ENCODE data around the gene MIDN. TPM values are rescaled to one million over a fixed set of nuclear protein-coding genes. Genes with fewer than 3 reads are reported as not detected.
A peak's percentile ranks its signal among the peaks of the same experiment; 100 is the strongest.

Gene MIDN
- total RNA-seq, 4 donors from 2014 or later = 34.9 to 117 (median 86.3) TPM

DNA sequence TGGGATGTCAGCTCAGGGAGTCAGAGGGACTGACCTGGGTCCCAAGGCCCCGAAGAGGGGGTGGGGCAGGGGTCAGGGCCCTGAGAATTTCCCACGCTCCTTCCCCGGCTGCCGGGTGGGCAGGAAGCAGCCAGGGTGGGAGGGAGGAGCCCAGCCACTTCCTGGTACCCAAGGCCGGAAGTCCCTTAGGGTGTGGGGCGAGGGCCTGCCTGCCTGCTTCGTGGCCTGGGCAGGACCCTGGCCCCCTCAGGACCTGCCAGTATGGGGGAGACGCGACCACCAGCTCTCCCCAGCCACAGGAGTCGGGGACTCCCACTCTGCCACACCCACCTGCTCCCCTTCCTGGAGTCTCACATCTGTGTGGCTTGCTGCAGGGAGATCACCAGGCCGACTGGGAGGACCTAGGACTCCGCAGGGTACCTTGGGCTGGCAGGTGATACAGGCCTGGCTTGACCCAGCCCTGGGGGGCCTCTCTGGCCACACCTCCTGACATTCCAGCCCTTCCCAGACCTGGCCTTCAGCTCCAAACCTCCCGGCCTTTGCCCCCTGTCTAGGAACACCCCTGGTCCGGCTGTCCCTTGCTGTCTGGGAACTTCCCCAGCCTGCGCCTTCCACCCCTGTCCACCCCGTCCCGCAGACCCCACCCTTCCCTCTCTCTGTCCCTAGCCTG is 11.0 kb downstream of the MIDN start:
- DNase-seq = no peak
- in situ Hi-C loops (cut with MboI; ENCODE audit: low sequenced_read_pairs in 4 of 4) = no loop called here
- Histone ChIP-seq H3K9me3 (no peaks in the 10 kb centered on the region), H3K27me3 (no peaks in the 10 kb centered on the region), H3K27ac (peak overlapping the region; percentile 94 to 99 (median 96)), H3K36me3 (peaks cover 0 to 36% of the 10 kb centered on the region in 2 donors), H3K4me3 (peak overlapping the region; percentile 22 to 65 (median 30)), H3K4me1 (peaks cover 52 to 54% of the 10 kb centered on the region in 2 donors)
- intact Hi-C loops (cut with DNase I; ENCODE audit: low total_unique reads) = no loop called here
- TF ChIP-seq, protein P1, sequence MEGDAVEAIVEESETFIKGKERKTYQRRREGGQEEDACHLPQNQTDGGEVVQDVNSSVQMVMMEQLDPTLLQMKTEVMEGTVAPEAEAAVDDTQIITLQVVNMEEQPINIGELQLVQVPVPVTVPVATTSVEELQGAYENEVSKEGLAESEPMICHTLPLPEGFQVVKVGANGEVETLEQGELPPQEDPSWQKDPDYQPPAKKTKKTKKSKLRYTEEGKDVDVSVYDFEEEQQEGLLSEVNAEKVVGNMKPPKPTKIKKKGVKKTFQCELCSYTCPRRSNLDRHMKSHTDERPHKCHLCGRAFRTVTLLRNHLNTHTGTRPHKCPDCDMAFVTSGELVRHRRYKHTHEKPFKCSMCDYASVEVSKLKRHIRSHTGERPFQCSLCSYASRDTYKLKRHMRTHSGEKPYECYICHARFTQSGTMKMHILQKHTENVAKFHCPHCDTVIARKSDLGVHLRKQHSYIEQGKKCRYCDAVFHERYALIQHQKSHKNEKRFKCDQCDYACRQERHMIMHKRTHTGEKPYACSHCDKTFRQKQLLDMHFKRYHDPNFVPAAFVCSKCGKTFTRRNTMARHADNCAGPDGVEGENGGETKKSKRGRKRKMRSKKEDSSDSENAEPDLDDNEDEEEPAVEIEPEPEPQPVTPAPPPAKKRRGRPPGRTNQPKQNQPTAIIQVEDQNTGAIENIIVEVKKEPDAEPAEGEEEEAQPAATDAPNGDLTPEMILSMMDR (IDR thresholded peaks at IDR 0.05 in 4 of 5, conservative IDR thresholded peaks at IDR 0.05 in 1 of 5) = no peak
- peak in 1 of 2 donors; percentile 25 for TF ChIP-seq POLR2A (IDR thresholded peaks at IDR 0.05)
- peak in 1 of 2 donors; percentile 5 for ATAC-seq

DNA sequence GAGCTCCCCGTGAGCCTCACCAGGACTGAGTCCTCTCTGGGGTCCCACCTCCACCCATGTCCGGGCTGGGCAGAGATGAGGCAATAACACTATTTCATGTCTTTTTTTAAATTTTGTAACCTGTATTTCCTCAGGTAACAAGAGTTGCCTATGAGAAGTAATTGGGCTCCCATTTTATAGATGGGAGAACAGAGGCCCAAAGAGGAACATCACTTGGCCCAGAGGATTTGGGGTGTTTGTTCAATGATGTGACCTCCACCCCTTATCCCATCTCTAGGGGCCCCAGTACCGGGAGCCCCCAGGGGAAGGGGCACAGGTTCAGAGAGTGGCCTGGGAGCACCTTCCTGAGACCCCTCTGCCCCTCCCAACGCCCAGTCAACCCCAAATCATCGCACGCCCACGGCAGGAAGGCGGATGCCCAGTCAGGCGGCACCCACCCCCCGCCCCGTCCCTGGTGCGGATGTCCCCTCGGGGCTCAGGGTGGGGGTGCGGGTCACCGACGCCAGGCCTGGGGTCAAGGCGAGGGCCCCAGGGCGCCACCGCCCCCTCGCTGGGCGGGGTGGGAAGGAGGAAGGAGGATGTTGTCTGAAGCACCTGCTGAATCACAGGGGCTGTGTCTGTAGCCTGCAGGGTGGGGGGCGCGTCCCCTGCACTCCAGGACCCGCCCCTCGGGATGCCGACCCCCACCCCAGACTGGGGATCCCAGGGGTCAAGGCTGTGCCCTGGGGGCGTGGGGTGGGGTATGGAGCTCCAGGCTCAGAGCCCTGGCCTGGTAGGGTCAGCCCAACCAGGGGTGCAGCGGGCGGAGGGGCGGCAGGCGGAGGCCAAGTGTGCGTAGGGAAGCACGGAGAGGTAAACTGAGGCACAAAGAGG is 11.7 kb downstream of the MIDN start:
- no peaks in the 10 kb centered on the region for H3K9me3 ChIP-seq
- no peaks in the 10 kb centered on the region for H3K27me3 ChIP-seq
- H3K4me1 ChIP-seq = peaks cover 45 to 47% of the 10 kb centered on the region in 2 donors
- peak in 1 of 2 donors; percentile 1 for ATAC-seq
- no peak for TF ChIP-seq POLR2A (IDR thresholded peaks at IDR 0.05)
- TF ChIP-seq, protein P1 (IDR thresholded peaks at IDR 0.05 in 4 of 5, conservative IDR thresholded peaks at IDR 0.05 in 1 of 5) = no peak
- in situ Hi-C loops (cut with MboI; ENCODE audit: low sequenced_read_pairs in 4 of 4) = no loop called here
- H3K27ac ChIP-seq = peak overlapping the region; percentile 94 to 99 (median 96)
- DNase-seq = no peak
- peak overlapping the region; percentile 15 to 83 (median 60) for H3K4me3 ChIP-seq
- H3K36me3 ChIP-seq = peaks cover 0 to 28% of the 10 kb centered on the region in 2 donors
- intact Hi-C loops (cut with DNase I; ENCODE audit: low total_unique reads) = no loop called here

DNA sequence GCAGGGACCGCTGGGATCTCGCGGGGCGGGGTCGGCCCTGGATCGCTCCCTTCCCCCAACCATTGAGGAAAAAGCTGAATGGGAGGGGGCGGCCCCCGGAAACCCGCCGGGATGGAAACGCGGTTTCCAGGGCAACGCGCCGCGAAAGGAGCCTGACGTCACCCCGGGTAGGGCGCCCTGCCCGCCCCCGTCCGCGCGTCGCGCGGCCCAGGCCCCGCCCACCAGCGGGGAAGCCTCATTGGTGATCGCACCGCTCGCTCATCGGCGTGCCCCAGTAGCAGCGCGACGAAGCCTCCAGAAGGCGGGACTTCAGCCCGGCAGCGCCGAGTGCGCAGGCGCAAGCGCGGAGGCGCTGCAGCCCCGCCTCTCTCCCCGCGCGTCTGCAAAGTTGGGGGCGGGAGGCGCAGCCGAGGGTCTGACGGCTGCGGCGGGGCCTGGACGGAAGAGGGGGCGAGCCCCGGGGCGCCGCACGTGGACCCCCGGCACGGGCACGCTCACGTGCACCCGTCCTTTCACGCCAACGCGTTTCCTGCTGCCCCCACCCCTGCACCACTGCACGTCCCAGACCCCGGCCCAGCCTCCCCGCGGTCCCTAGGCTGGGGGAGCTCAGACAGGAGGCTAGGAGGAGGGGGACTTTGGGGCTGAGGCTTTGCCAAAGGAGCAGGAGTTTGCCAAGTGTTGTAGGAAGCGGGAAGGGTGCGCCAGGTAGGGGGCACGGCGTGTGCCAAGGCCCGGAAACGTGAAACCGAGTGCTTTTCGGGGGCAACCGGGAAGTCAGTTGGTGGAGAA is 12.6 kb downstream of the MIDN start:
- H3K27me3 ChIP-seq = no peaks in the 10 kb centered on the region
- H3K9me3 ChIP-seq = no peaks in the 10 kb centered on the region
- H3K4me3 ChIP-seq = peak overlapping the region; percentile 60 to 93 (median 74)
- H3K36me3 ChIP-seq = peaks cover 0 to 20% of the 10 kb centered on the region in 2 donors
- intact Hi-C loops (cut with DNase I; ENCODE audit: low total_unique reads) (loop anchor here (1.0 kb wide), 1 partner anchor 12 kb away; no protein-coding TSS in a partner anchor), in situ Hi-C loops (cut with MboI; ENCODE audit: low sequenced_read_pairs in 4 of 4) (no loop called here)
- peaks cover 42 to 43% of the 10 kb centered on the region in 2 donors for H3K4me1 ChIP-seq
- TF ChIP-seq POLR2A (IDR thresholded peaks at IDR 0.05) = peak; percentile 40 to 52
- TF ChIP-seq, protein P1 (IDR thresholded peaks at IDR 0.05 in 4 of 5, conservative IDR thresholded peaks at IDR 0.05 in 1 of 5) = no peak
- ATAC-seq (peak; percentile 70 to 80), DNase-seq (peak; percentile 94)
- peak overlapping the region; percentile 94 to 99 (median 96) for H3K27ac ChIP-seq

DNA sequence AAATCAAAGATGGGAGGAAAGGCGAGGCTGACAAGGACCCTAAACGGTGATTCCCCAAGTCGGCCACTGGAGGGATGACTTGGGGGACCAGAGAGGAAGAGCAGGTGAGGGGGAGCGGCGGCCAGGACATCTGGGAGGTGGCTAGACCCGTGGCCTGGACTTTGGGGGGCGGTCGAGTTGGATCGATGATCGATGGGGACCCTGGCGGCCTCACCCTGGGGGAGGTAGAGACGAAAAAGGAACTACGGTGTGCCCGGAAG is 13.1 kb downstream of the MIDN start:
- Histone ChIP-seq H3K9me3 (no peaks in the 10 kb centered on the region), H3K27me3 (no peaks in the 10 kb centered on the region), H3K4me1 (peaks cover 46 to 47% of the 10 kb centered on the region in 2 donors), H3K27ac (peak overlapping the region; percentile 83 to 99 (median 93)), H3K36me3 (peaks cover 0 to 15% of the 10 kb centered on the region in 2 donors), H3K4me3 (peak overlapping the region; percentile 60 to 93 (median 74))
- TF ChIP-seq, protein P1 (IDR thresholded peaks at IDR 0.05 in 4 of 5, conservative IDR thresholded peaks at IDR 0.05 in 1 of 5) = peak in 3 of 5 experiments; percentile 16 to 52 (median 36)
- TF ChIP-seq POLR2A (IDR thresholded peaks at IDR 0.05) = no peak
- intact Hi-C loops (cut with DNase I; ENCODE audit: low total_unique reads) = loop anchor here (1.0 kb wide), 1 partner anchor 12 kb away; no protein-coding TSS in a partner anchor
- in situ Hi-C loops (cut with MboI; ENCODE audit: low sequenced_read_pairs in 4 of 4) = no loop called here
- DNase-seq = no peak
- no peak for ATAC-seq
